ENCODE data around the gene ZNF319. TPM values are rescaled to one million over a fixed set of nuclear protein-coding genes. Genes with fewer than 3 reads are reported as not detected.
"Not testable (repeated sequence)": the region's sequence is repeated elsewhere in the genome, so short reads cannot be mapped to it uniquely, and the experiment has no call there.

The ZNF319 gene
- total RNA-seq, 1 donor from 2014 or later, result 11.5 TPM

DNA sequence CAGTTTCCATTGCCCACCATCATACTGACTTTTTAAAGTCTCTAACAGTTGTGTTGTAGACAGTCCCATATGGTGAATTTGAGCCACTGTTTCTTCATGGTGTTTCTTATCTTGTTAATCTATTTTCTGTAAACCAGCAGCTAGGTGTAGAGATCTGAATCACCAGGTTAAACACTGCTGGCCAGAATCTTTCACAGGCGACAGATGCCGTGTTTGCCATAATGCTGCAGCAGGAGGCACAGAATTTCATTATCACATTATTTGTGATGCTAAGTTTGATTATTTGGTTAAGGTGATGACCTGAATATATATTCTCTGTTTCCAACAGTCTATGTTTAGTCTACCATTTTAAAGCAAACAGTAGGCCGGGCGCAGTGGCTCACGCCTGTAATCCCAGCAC lies 18.1 kb downstream of the ZNF319 start:
- H3K9ac ChIP-seq (ENCODE audit: low read length), result no peak overlapping the region
- no peak overlapping the region for H3K4me3 ChIP-seq (ENCODE audit: insufficient read depth, low read depth, low read length)
- no peaks in the 10 kb centered on the region for H3K79me2 ChIP-seq (ENCODE audit: insufficient read depth, low read length)
- Mint-ChIP-seq H3K27me3 (ENCODE audit: low read depth, unreplicated experiment) (peaks cover 38% of the 10 kb centered on the region), H3K9me3 (ENCODE audit: unreplicated experiment) (no peaks in the 10 kb centered on the region), H3K27ac (ENCODE audit: unreplicated experiment) (no peak overlapping the region), H3K4me1 (ENCODE audit: low read depth, unreplicated experiment) (no peaks in the 10 kb centered on the region), H3K4me3 (ENCODE audit: unreplicated experiment) (no peak overlapping the region), H3K36me3 (ENCODE audit: low read depth, unreplicated experiment) (peaks cover 3% of the 10 kb centered on the region)
- no peak for TF ChIP-seq EZH2 (IDR thresholded peaks at IDR 0.05; ENCODE audit: insufficient read depth, low read length)
- H2AFZ ChIP-seq (ENCODE audit: low read depth, low read length), result no peak overlapping the region
- no peaks in the 10 kb centered on the region for H4K20me1 ChIP-seq (ENCODE audit: insufficient read depth, low read length)
- peaks cover 10% of the 10 kb centered on the region for H3K4me1 ChIP-seq (ENCODE audit: insufficient read depth, low read length)
- FAIRE-seq (no peak), DNase-seq (ENCODE audit: low read depth) (no peak)
- no peaks in the 10 kb centered on the region for H3K36me3 ChIP-seq (ENCODE audit: insufficient read depth, low read length)
- H3K4me2 ChIP-seq (ENCODE audit: low read length), result no peak overlapping the region
- H3K27ac ChIP-seq (ENCODE audit: low read depth, low read length), result no peak overlapping the region
- H3K9me3 ChIP-seq (ENCODE audit: insufficient read depth, low read depth, low read length), result no peaks in the 10 kb centered on the region
- peaks cover 12% of the 10 kb centered on the region for H3K27me3 ChIP-seq (ENCODE audit: insufficient read depth, low read length)

DNA sequence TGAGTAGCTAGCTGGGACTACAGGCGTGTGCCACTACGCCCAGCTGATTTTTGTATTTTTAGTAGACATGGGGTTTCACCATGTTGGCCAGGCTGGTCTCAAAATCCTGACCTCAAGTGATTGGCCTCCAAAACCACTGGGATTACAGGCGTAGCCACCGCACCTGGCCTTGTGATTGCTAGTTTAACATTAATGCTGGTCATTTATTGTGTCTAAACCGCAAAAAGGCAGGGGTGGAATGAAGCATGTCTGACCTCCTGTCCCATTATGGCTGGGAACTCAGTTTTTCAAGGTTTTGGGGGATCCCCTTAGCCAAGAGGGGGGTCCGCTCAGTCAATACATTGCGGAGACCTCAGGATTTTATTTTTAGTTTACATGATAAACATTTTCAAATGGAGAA lies 18.8 kb downstream of the ZNF319 start:
- Mint-ChIP-seq H3K9me3 (ENCODE audit: unreplicated experiment) (no peaks in the 10 kb centered on the region), H3K4me1 (ENCODE audit: low read depth, unreplicated experiment) (no peaks in the 10 kb centered on the region), H3K27me3 (ENCODE audit: low read depth, unreplicated experiment) (peaks cover 31% of the 10 kb centered on the region), H3K4me3 (ENCODE audit: unreplicated experiment) (no peak overlapping the region), H3K36me3 (ENCODE audit: low read depth, unreplicated experiment) (peaks cover under 1% of the 10 kb centered on the region), H3K27ac (ENCODE audit: unreplicated experiment) (no peak overlapping the region)
- no peak for TF ChIP-seq EZH2 (IDR thresholded peaks at IDR 0.05; ENCODE audit: insufficient read depth, low read length)
- TF ChIP-seq, protein P1, sequence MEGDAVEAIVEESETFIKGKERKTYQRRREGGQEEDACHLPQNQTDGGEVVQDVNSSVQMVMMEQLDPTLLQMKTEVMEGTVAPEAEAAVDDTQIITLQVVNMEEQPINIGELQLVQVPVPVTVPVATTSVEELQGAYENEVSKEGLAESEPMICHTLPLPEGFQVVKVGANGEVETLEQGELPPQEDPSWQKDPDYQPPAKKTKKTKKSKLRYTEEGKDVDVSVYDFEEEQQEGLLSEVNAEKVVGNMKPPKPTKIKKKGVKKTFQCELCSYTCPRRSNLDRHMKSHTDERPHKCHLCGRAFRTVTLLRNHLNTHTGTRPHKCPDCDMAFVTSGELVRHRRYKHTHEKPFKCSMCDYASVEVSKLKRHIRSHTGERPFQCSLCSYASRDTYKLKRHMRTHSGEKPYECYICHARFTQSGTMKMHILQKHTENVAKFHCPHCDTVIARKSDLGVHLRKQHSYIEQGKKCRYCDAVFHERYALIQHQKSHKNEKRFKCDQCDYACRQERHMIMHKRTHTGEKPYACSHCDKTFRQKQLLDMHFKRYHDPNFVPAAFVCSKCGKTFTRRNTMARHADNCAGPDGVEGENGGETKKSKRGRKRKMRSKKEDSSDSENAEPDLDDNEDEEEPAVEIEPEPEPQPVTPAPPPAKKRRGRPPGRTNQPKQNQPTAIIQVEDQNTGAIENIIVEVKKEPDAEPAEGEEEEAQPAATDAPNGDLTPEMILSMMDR (IDR thresholded peaks at IDR 0.05; ENCODE audit: insufficient read depth, low read depth, low read length), result no peak
- Histone ChIP-seq H3K36me3 (ENCODE audit: insufficient read depth, low read length) (no peaks in the 10 kb centered on the region), H3K4me1 (ENCODE audit: insufficient read depth, low read length) (peaks cover 10% of the 10 kb centered on the region), H3K79me2 (ENCODE audit: insufficient read depth, low read length) (no peaks in the 10 kb centered on the region), H3K27me3 (ENCODE audit: insufficient read depth, low read length) (peaks cover 12% of the 10 kb centered on the region), H3K4me2 (ENCODE audit: low read length) (no peak overlapping the region), H3K9ac (ENCODE audit: low read length) (no peak overlapping the region), H3K9me3 (ENCODE audit: insufficient read depth, low read depth, low read length) (no peaks in the 10 kb centered on the region), H3K27ac (ENCODE audit: low read depth, low read length) (no peak overlapping the region), H3K4me3 (ENCODE audit: insufficient read depth, low read depth, low read length) (no peak overlapping the region), H2AFZ (ENCODE audit: low read depth, low read length) (no peak overlapping the region), H4K20me1 (ENCODE audit: insufficient read depth, low read length) (no peaks in the 10 kb centered on the region)
- FAIRE-seq (no peak), DNase-seq (ENCODE audit: low read depth) (no peak)

DNA sequence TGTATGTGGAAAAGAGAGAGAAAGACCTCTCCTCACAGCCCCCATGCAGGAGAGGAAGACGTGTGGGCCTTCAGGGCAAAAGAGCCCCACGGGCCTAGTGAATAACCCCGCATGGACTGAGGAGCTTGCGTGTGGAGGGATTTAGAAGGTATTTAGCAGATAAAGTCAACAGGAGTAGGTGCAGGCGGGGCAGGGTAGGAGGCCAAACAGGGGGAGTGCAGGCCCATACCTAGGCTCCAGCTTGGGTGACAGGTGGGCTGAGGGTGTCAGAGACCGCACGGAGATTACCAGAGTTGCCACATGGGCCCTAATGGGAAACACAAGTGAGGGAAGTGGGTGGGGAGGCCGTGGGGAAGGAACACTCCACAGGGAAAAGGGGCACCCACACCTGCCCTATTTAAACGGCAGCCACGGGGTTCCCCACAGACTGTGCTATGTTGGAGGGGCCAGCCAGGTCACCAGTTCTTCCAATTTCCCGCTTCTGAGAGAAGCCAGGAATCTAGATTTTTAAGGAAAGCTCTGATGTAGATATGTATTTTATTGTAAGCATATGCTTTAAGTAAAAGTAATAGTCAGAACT lies 21.4 kb downstream of the ZNF319 start:
- Mint-ChIP-seq H3K9me3 (ENCODE audit: unreplicated experiment) (no peaks in the 10 kb centered on the region), H3K27ac (ENCODE audit: unreplicated experiment) (no peak overlapping the region), H3K27me3 (ENCODE audit: low read depth, unreplicated experiment) (peaks cover 17% of the 10 kb centered on the region), H3K36me3 (ENCODE audit: low read depth, unreplicated experiment) (no peaks in the 10 kb centered on the region), H3K4me1 (ENCODE audit: low read depth, unreplicated experiment) (no peaks in the 10 kb centered on the region), H3K4me3 (ENCODE audit: unreplicated experiment) (no peak overlapping the region)
- no peak overlapping the region for H3K4me3 ChIP-seq (ENCODE audit: insufficient read depth, low read depth, low read length)
- H3K79me2 ChIP-seq (ENCODE audit: insufficient read depth, low read length), result no peaks in the 10 kb centered on the region
- no peaks in the 10 kb centered on the region for H3K36me3 ChIP-seq (ENCODE audit: insufficient read depth, low read length)
- H4K20me1 ChIP-seq (ENCODE audit: insufficient read depth, low read length), result no peaks in the 10 kb centered on the region
- H3K27me3 ChIP-seq (ENCODE audit: insufficient read depth, low read length), result peaks cover 2% of the 10 kb centered on the region
- no peaks in the 10 kb centered on the region for H3K9me3 ChIP-seq (ENCODE audit: insufficient read depth, low read depth, low read length)
- no peak for DNase-seq (ENCODE audit: low read depth)
- no peak overlapping the region for H2AFZ ChIP-seq (ENCODE audit: low read depth, low read length)
- H3K9ac ChIP-seq (ENCODE audit: low read length), result no peak overlapping the region
- FAIRE-seq, result no peak
- H3K4me2 ChIP-seq (ENCODE audit: low read length), result no peak overlapping the region
- H3K27ac ChIP-seq (ENCODE audit: low read depth, low read length), result no peak overlapping the region
- TF ChIP-seq, protein P1 (IDR thresholded peaks at IDR 0.05; ENCODE audit: insufficient read depth, low read depth, low read length), result no peak
- no peak for TF ChIP-seq EZH2 (IDR thresholded peaks at IDR 0.05; ENCODE audit: insufficient read depth, low read length)
- H3K4me1 ChIP-seq (ENCODE audit: insufficient read depth, low read length), result no peaks in the 10 kb centered on the region

DNA sequence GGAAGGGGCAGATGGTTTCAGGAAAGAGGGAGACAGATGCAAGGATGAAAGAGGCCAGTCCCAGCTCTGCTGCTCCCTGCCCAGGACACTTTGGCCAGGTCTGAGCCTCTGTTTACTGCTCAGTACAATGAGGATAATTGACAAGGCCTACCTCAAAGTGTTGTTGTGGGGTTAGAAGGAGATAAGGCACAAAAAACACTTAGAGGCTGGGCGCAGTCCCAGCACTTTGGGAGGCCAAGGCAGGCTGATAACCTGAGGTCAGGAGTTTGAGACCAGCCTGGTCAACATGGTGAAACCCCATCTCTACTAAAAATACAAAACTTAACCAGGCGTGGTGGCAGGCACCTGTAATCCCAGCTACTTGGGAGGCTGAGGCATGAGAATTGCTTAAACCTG lies 22.4 kb downstream of the ZNF319 start:
- not testable (repeated sequence) for H2AFZ ChIP-seq (ENCODE audit: low read depth, low read length); H3K36me3 ChIP-seq (ENCODE audit: insufficient read depth, low read length); H3K9ac ChIP-seq (ENCODE audit: low read length); H3K4me1 Mint-ChIP-seq (ENCODE audit: low read depth, unreplicated experiment); DNase-seq (ENCODE audit: low read depth); H3K9me3 Mint-ChIP-seq (ENCODE audit: unreplicated experiment); H3K4me3 ChIP-seq (ENCODE audit: insufficient read depth, low read depth, low read length); H3K4me2 ChIP-seq (ENCODE audit: low read length); H3K9me3 ChIP-seq (ENCODE audit: insufficient read depth, low read depth, low read length); H3K79me2 ChIP-seq (ENCODE audit: insufficient read depth, low read length); H3K27me3 ChIP-seq (ENCODE audit: insufficient read depth, low read length); FAIRE-seq; H4K20me1 ChIP-seq (ENCODE audit: insufficient read depth, low read length); H3K27ac ChIP-seq (ENCODE audit: low read depth, low read length); H3K36me3 Mint-ChIP-seq (ENCODE audit: low read depth, unreplicated experiment); H3K4me1 ChIP-seq (ENCODE audit: insufficient read depth, low read length); H3K27ac Mint-ChIP-seq (ENCODE audit: unreplicated experiment); H3K4me3 Mint-ChIP-seq (ENCODE audit: unreplicated experiment)
- H3K27me3 Mint-ChIP-seq (ENCODE audit: low read depth, unreplicated experiment), result peaks cover 22% of the 10 kb centered on the region

Data from astrocyte (in vitro differentiated cells and primary cell).